K562 (cell line): ENCODE data around the gene SGMS1. TPM values are rescaled to one million over a fixed set of nuclear protein-coding genes. Genes with fewer than 3 reads are reported as not detected.

Experiments used
- ATAC-seq: fragments of 200-7000 bp; cut with Tn5 transposase; 3 replicates; pipeline ENCODE4 v1.9.1; 2020; ENCODE audit warnings: moderate library complexity
- BruUV-seq: library from RNA; stranded (reverse); fragments of 400-500 nt; replicated peaks from 2 replicates; lab custom pipeline; 2021; lab: Mats Ljungman, UMichigan
- CTCF ChIA-PET: fragments of 300-600 bp; formaldehyde crosslinking; extraction: SDS; loops from one replicate; lab custom pipeline; 2021; ENCODE audit warnings: low intra/inter-chr PET ratio; lab: Yijun Ruan, JAX
- POLR2A ChIA-PET: fragments of 300-600, 350-650 bp; sonication (Branson Sonifier 250); formaldehyde crosslinking; extraction: SDS; loops from one replicate; lab custom pipeline; 2021; ENCODE audit warnings: antibody characterized with exemption, inconsistent platforms; lab: Yijun Ruan, JAX
- DNase-seq, 4 experiments: peaks; one replicate each; pipeline versions ENCODE4 v3.0.0 to v3.0.0-alpha.2; 2011 to 2018; ENCODE audit warnings: low spot score in 3 of 4, mixed read lengths in 3 of 4; ENCODE audit errors: extremely low read depth in 1 of 4
- FAIRE-seq: peaks from 2 replicates; lab custom pipeline; 2011; peaks lifted over from hg19 to GRCh38; lab: Jason Lieb, UNC
- H2AFZ ChIP-seq: 2 replicates; pipeline ENCODE4 v1.6.0; 2011; ENCODE audit warnings: low read depth, low read length, control low read depth, inconsistent platforms
- H3K27ac ChIP-seq: fragments of 200-600 bp; 3 replicates; pipeline ENCODE4 v1.8.0; 2011; ENCODE audit warnings: low read depth, mild to moderate bottlenecking, control low read depth, inconsistent platforms, low read length, moderate library complexity, mixed read lengths; ENCODE audit errors: extremely low read depth
- H3K27me3 ChIP-seq, 2 experiments: fragments of 300-600 bp in 1 of 2; 2 replicates in 1 of 2; 3 replicates in 1 of 2; pipeline versions ENCODE4 v1.6.0 to v1.8.0; 2011; ENCODE audit warnings: inconsistent platforms in 2 of 2, low read length in 2 of 2, mild to moderate bottlenecking in 1 of 2, mixed read lengths in 1 of 2, moderate library complexity in 1 of 2; ENCODE audit not compliant: control insufficient read depth in 2 of 2, insufficient read depth in 2 of 2
- H3K36me3 ChIP-seq: fragments of 300-600 bp; 3 replicates; pipeline ENCODE4 v1.8.0; 2011; ENCODE audit warnings: mild to moderate bottlenecking, low read length, inconsistent platforms; ENCODE audit not compliant: control insufficient read depth, insufficient read depth
- H3K4me1 ChIP-seq, 2 experiments: fragments of 200-600 bp in 1 of 2; replicated peaks in 1 of 2; 2 replicates in 1 of 2; 3 replicates in 1 of 2; pipeline versions ENCODE4 v1.5.1 to v1.8.0; 2011; ENCODE audit warnings: inconsistent platforms in 2 of 2, low read length in 2 of 2, mild to moderate bottlenecking in 1 of 2, mixed read lengths in 1 of 2, moderate library complexity in 1 of 2; ENCODE audit not compliant: control insufficient read depth in 2 of 2, insufficient read depth in 2 of 2
- H3K4me2 ChIP-seq: 2 replicates; pipeline ENCODE4 v1.6.1; 2011; ENCODE audit warnings: low read length, control low read depth, inconsistent platforms, mixed read lengths; ENCODE audit not compliant: insufficient read depth
- H3K4me3 ChIP-seq: fragments of 200-600 bp; sonication (generic), shearing (Covaris generic); 2 replicates; pipeline ENCODE4 v1.5.1; 2016; ENCODE audit warnings: control low read depth, inconsistent platforms
- H3K79me2 ChIP-seq: fragments of 200-600 bp; 3 replicates; pipeline ENCODE4 v1.8.0; 2011; ENCODE audit warnings: low read length, inconsistent platforms; ENCODE audit not compliant: control insufficient read depth, insufficient read depth
- H3K9ac ChIP-seq, 2 experiments: 2 replicates each; pipeline versions ENCODE4 v1.6.0 to v1.6.1; 2011; ENCODE audit warnings: low read depth in 2 of 2, low read length in 2 of 2, control low read depth in 1 of 2, inconsistent platforms in 1 of 2, mild to moderate bottlenecking in 1 of 2, mixed read lengths in 1 of 2; ENCODE audit not compliant: insufficient read depth in 1 of 2
- H3K9me1 ChIP-seq: one replicate; pipeline ENCODE4 v1.6.0; 2011; ENCODE audit warnings: inconsistent platforms, mild to moderate bottlenecking, low read length, moderate library complexity; ENCODE audit not compliant: control insufficient read depth, insufficient read depth
- H3K9me3 ChIP-seq: replicated peaks from 2 replicates; pipeline ENCODE4 v1.5.1; 2011; ENCODE audit warnings: low read depth, low read length, inconsistent platforms; ENCODE audit not compliant: control insufficient read depth, insufficient read depth
- H4K20me1 ChIP-seq: replicated peaks from 2 replicates; pipeline ENCODE4 v1.6.1; 2011; ENCODE audit warnings: low read length, inconsistent platforms, mixed read lengths; ENCODE audit not compliant: control insufficient read depth, insufficient read depth
- ADNP ChIP-seq: fragments of 200-800 bp; sonication (Bioruptor generic); IDR thresholded peaks from 2 replicates; pipeline ENCODE4 v1.6.1; 2016; ENCODE audit warnings: missing genetic modification characterization, missing compliant biosample characterization
- BMI1 ChIP-seq: fragments of 150-350 bp; IDR thresholded peaks from 2 replicates; pipeline ENCODE4 v1.6.1; 2014; ENCODE audit warnings: low read length
- CBFA2T2 ChIP-seq: fragments of 450-650 bp; conservative IDR thresholded peaks from 2 replicates; pipeline ENCODE4 v1.6.1; 2017; ENCODE audit warnings: mild to moderate bottlenecking
- CBX1 ChIP-seq: sonication (generic); IDR thresholded peaks from 2 replicates; pipeline ENCODE4 v1.6.1; 2016; ENCODE audit warnings: antibody characterized with exemption, low read depth, mild to moderate bottlenecking
- CC2D1A ChIP-seq: fragments of 450-650 bp; IDR thresholded peaks from 2 replicates; pipeline ENCODE4 v1.6.1; 2017; ENCODE audit warnings: mild to moderate bottlenecking
- CEBPB ChIP-seq: fragments of 450-650 bp; IDR thresholded peaks from 2 replicates; pipeline ENCODE4 v1.6.1; 2016; ENCODE audit warnings: missing genetic modification characterization, missing compliant biosample characterization
- ETS1 ChIP-seq: conservative IDR thresholded peaks from 2 replicates; pipeline ENCODE4 v1.6.1; 2011; ENCODE audit warnings: low read depth, mild to moderate bottlenecking, low read length; ENCODE audit not compliant: control insufficient read depth
- HOMEZ ChIP-seq: fragments of 250-450 bp; sonication (Bioruptor Pico); IDR thresholded peaks from 2 replicates; pipeline ENCODE4 v1.4.0; 2020; ENCODE audit warnings: mild to moderate bottlenecking, moderate library complexity
- JUNB ChIP-seq: fragments of 450-650 bp; formaldehyde crosslinking; conservative IDR thresholded peaks from 2 replicates; pipeline ENCODE4 v1.4.0; 2020; ENCODE audit warnings: mild to moderate bottlenecking
- KLF16 ChIP-seq: IDR thresholded peaks from 2 replicates; pipeline ENCODE4 v1.6.1; 2016; ENCODE audit warnings: antibody characterized with exemption
- NEUROD1 ChIP-seq: fragments of 150-350 bp; IDR thresholded peaks from 2 replicates; pipeline ENCODE4 v1.6.1; 2014; ENCODE audit warnings: borderline replicate concordance, low read length, low read depth; ENCODE audit not compliant: partially characterized antibody
- ZBTB49 ChIP-seq: sonication (generic); formaldehyde crosslinking; IDR thresholded peaks from 2 replicates; pipeline ENCODE4 v1.8.0; 2022; ENCODE audit warnings: missing genetic modification reagents, mild to moderate bottlenecking, borderline replicate concordance
- ZBTB9 ChIP-seq: fragments of 450-650 bp; formaldehyde crosslinking; IDR thresholded peaks from 2 replicates; pipeline ENCODE4 v1.4.0; 2020; ENCODE audit warnings: mild to moderate bottlenecking, moderate library complexity
- ZNF224 ChIP-seq: sonication (generic); formaldehyde crosslinking; IDR thresholded peaks from 2 replicates; pipeline ENCODE4 v1.8.0; 2022; ENCODE audit warnings: mild to moderate bottlenecking, missing genetic modification reagents
- in situ Hi-C: fragments of 300-500 bp; cut with MboI; formaldehyde crosslinking; loops from 4 replicates; pipeline ENCODE4 v1.15.0; 2018; ENCODE audit warnings: inconsistent platforms, mixed read lengths
- intact Hi-C: fragments of 100-400 bp; cut with micrococcal nuclease; formaldehyde crosslinking; loops from 2 replicates; pipeline ENCODE4 v1.14.2; 2022
- polyA plus RNA-seq, 8 experiments: library from polyadenylated mRNA; depleted of rRNA in 4 of 8; stranded (reverse) in 5 of 8; unstranded in 3 of 8; fragments of >200 nt; fragmentation: Nextera tagmentation in 2 of 8; fragmentation: Illumina TruSeq in 1 of 8; extraction: Ambion mirVana in 2 of 8; extraction: Trizol in 1 of 8; gene quantifications; 2 replicates each; pipeline versions ENCODE4 v1.2.1 to v1.2.3, GENCODE V29; 2011 to 2014; ENCODE audit warnings: inconsistent platforms in 1 of 8, missing spikeins in 1 of 8
- total RNA-seq, 7 experiments: library from RNA; depleted of rRNA in 6 of 7; stranded (reverse); fragments of >200 nt in 6 of 7; fragmentation: Illumina TruSeq in 2 of 7; extraction: Trizol in 2 of 7; gene quantifications; 2 replicates each; pipeline versions ENCODE4 v1.2.1 to v1.2.3, GENCODE V29; 2011 to 2021; ENCODE audit warnings: low replicate concordance in 1 of 7

Gene SGMS1
- total and polyA plus RNA-seq, 9 of the 15 experiments (the other 6 are each of a cell fraction or from before 2014, with no cell fraction given), result 22.6 to 232 (median 82.2) TPM

- TF ChIP-seq CC2D1A, result peak; percentile 19; the same call in 1 of the 2 replicates
- peak; percentile 54 for TF ChIP-seq CBFA2T2
These were observed 97.6 kb downstream of the SGMS1 start (continued) for GRCh38 chr10:50526185-50526584.

GRCh38 chr10:50523357-50523756 lies 100.4 kb downstream of the SGMS1 start:
- Histone ChIP-seq H3K9me3 (no peaks in the 10 kb centered on the region), H2AFZ (no peak overlapping the region), H4K20me1 (peaks cover 4% of the 10 kb centered on the region; the same call in 1 of the 2 replicates), H3K4me2 (no peak overlapping the region), H3K4me3 (no peak overlapping the region), H3K79me2 (peaks cover 38% of the 10 kb centered on the region), H3K27me3 (no peaks in the 10 kb centered on the region), H3K9me1 (no peaks in the 10 kb centered on the region), H3K9ac (no peak overlapping the region), H3K36me3 (peaks cover 15% of the 10 kb centered on the region; the same call in 1 of the 3 replicates), H3K4me1 (peaks cover 6 to 16% of the 10 kb centered on the region in 2 experiments; a peak in 4 of 5 replicates), H3K27ac (no peak overlapping the region)
- DNase-seq (no peak), FAIRE-seq (no peak), ATAC-seq (no peak)
- ChIA-PET CTCF (no interaction called here), POLR2A (interaction anchor here (0.6 to 2.2 kb wide), 4 partner anchors 10 to 61 kb away, joined by 3 to 8 read pairs (median 6); no protein-coding TSS in a partner anchor)
- BruUV-seq, result no TSS peak
- intact Hi-C loops, result no loop called here
- in situ Hi-C loops, result no loop called here
- TF ChIP-seq CEBPB (tag) (no peak), HOMEZ (no peak), ZNF224 (no peak), BMI1 (no peak), KLF16 (no peak), ADNP (no peak), CBX1 (no peak), ETS1 (no peak), ZBTB49 (CRISPR knock-in tag) (no peak), JUNB (CRISPR knock-in tag) (no peak), NEUROD1 (no peak), ZBTB9 (CRISPR knock-in tag) (no peak)
